Neuronal stem cell (in vitro differentiated cells): ENCODE data around the gene ANKRD13D. TPM values are rescaled to one million over a fixed set of nuclear protein-coding genes. Genes with fewer than 3 reads are reported as not detected.

Experiments
- DNase-seq: peaks from one replicate; pipeline ENCODE4 v3.0.0-alpha.2; 2013; ENCODE audit warnings: low spot score
- H2AFZ ChIP-seq: one replicate; pipeline ENCODE4 v1.6.1; 2013; ENCODE audit warnings: mild to moderate bottlenecking, low read length, inconsistent platforms
- H2AK5ac ChIP-seq: 2 replicates; pipeline ENCODE4 v1.6.1; 2013; ENCODE audit warnings: low read depth, mild to moderate bottlenecking, inconsistent platforms, low read length, moderate library complexity, mixed read lengths
- H2BK120ac ChIP-seq: 2 replicates; pipeline ENCODE4 v1.6.1; 2013; ENCODE audit warnings: low read depth, mild to moderate bottlenecking, inconsistent platforms, low read length, moderate library complexity, mixed read lengths
- H2BK12ac ChIP-seq: one replicate; pipeline ENCODE4 v1.6.1; 2013; ENCODE audit warnings: low read length, inconsistent platforms
- H2BK15ac ChIP-seq: 2 replicates; pipeline ENCODE4 v1.6.1; 2013; ENCODE audit warnings: mild to moderate bottlenecking, low read length, inconsistent platforms, mixed read lengths
- H2BK5ac ChIP-seq: one replicate; pipeline ENCODE4 v1.6.1; 2013; ENCODE audit warnings: inconsistent platforms, mild to moderate bottlenecking, low read length, moderate library complexity
- H3K14ac ChIP-seq: one replicate; pipeline ENCODE4 v1.6.1; 2013; ENCODE audit warnings: low read length, inconsistent platforms
- H3K18ac ChIP-seq: 2 replicates; pipeline ENCODE4 v1.6.1; 2013; ENCODE audit warnings: low read length, inconsistent platforms
- H3K23ac ChIP-seq: 2 replicates; pipeline ENCODE4 v1.6.1; 2013; ENCODE audit warnings: low read depth, mild to moderate bottlenecking, mixed read lengths, low read length, inconsistent platforms; ENCODE audit not compliant: poor library complexity
- H3K27ac ChIP-seq: replicated peaks from 3 replicates; pipeline ENCODE4 v1.5.1; 2013; ENCODE audit warnings: low read length, inconsistent platforms
- H3K27me3 ChIP-seq, 3 experiments: 2 replicates each; pipeline ENCODE4 v1.6.1; 2013; ENCODE audit warnings: low read length in 3 of 3, mild to moderate bottlenecking in 2 of 3, inconsistent platforms in 1 of 3, low read depth in 1 of 3, mixed read lengths in 1 of 3, moderate library complexity in 1 of 3; ENCODE audit not compliant: control insufficient read depth in 3 of 3, insufficient read depth in 3 of 3
- H3K36me3 ChIP-seq, 2 donors: replicated peaks in 1 of 2; 2 replicates each; pipeline ENCODE4 v1.6.1; 2013; ENCODE audit warnings: low read length in 2 of 2; ENCODE audit not compliant: control insufficient read depth in 2 of 2, insufficient read depth in 2 of 2
- H3K4ac ChIP-seq: 2 replicates; pipeline ENCODE4 v1.6.1; 2013; ENCODE audit warnings: inconsistent platforms, mild to moderate bottlenecking, low read length, moderate library complexity
- H3K4me1 ChIP-seq, 2 donors: 1 replicate in 1 of 2; 2 replicates in 1 of 2; pipeline ENCODE4 v1.6.1; 2013; ENCODE audit warnings: low read length in 2 of 2, low read depth in 1 of 2; ENCODE audit not compliant: control insufficient read depth in 2 of 2, insufficient read depth in 1 of 2
- H3K4me2 ChIP-seq: one replicate; pipeline ENCODE4 v1.6.1; 2013; ENCODE audit warnings: mild to moderate bottlenecking, low read length, inconsistent platforms; ENCODE audit not compliant: insufficient read depth, poor library complexity, severe bottlenecking
- H3K4me3 ChIP-seq, 2 donors: 2 replicates each; pipeline ENCODE4 v1.5.1; 2013; ENCODE audit warnings: low read length in 2 of 2, mild to moderate bottlenecking in 2 of 2, inconsistent platforms in 1 of 2, moderate library complexity in 1 of 2
- H3K79me1 ChIP-seq: one replicate; pipeline ENCODE4 v1.6.1; 2013; ENCODE audit warnings: low read depth, mild to moderate bottlenecking, inconsistent platforms, low read length, moderate library complexity
- H3K9ac ChIP-seq: one replicate; pipeline ENCODE4 v1.6.1; 2013; ENCODE audit warnings: mild to moderate bottlenecking, low read depth, low read length, inconsistent platforms; ENCODE audit not compliant: poor library complexity
- H3K9me3 ChIP-seq, 2 donors: replicated peaks in 1 of 2; 2 replicates each; pipeline versions ENCODE3 to v1.6.1; 2013; ENCODE audit warnings: low read length in 2 of 2, mild to moderate bottlenecking in 2 of 2, inconsistent platforms in 1 of 2, low read depth in 1 of 2, mixed read lengths in 1 of 2, moderate library complexity in 1 of 2; ENCODE audit not compliant: control insufficient read depth in 2 of 2, insufficient read depth in 1 of 2
- H4K8ac ChIP-seq: one replicate; pipeline ENCODE4 v1.6.1; 2013; ENCODE audit warnings: low read depth, mild to moderate bottlenecking, inconsistent platforms, low read length, moderate library complexity
- H4K91ac ChIP-seq: one replicate; pipeline ENCODE4 v1.6.1; 2013; ENCODE audit warnings: low read length, low read depth, mild to moderate bottlenecking, inconsistent platforms; ENCODE audit not compliant: poor library complexity
- WGBS, 2 donors: extraction: QIAGEN DNeasy Blood & Tissue Kit; methylation state at CpG; one replicate each; pipeline ENCODE4 v1.1.7; 2013; ENCODE audit warnings: missing lambda C conversion rate in 2 of 2, mixed read lengths in 1 of 2; ENCODE audit not compliant: insufficient read length in 2 of 2, insufficient replicate concordance in 1 of 2; ENCODE audit errors: extremely low coverage in 2 of 2; 5-methylcytosine and 5-hydroxymethylcytosine counted together
- polyA plus RNA-seq, 2 experiments: library from polyadenylated mRNA; stranded (reverse); fragments of 200-250 nt; gene quantifications; one replicate each; pipeline ENCODE4 v1.2.3, GENCODE V29; 2013

ANKRD13D gene
- 23.9 TPM for polyA plus RNA-seq (2013, experiment 1 of 2)
- polyA plus RNA-seq (2013, experiment 2 of 2) = 22.5 TPM

DNA sequence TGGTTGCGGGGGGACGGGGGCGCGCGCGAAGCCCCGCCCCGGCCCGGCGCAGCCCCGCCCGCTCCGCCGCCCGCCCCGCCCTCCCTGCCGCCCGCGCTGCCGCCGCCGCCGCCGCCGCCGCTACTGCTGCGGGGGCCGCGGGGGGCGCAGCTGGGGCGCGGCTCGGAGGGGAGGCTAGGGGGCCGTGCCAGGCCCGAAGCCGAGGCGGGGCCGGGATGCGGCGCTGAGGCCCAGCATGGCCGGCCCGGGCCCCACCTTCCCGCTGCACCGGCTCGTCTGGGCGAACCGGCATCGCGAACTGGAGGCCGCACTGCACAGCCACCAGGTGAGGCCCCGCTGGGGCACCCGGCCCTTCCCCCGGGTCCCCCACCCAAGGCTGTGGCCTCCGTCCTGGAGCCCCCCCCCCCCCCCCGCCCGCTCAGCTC, at the start of gene ANKRD13D:
ANKRD13D (plus strand) TSS at position 78 of the 425 bp plus-strand sequence; CDS start at position 236, 158 bp downstream.
- Histone ChIP-seq H3K9ac (peak within 1 kb of the TSS; percentile 100), H3K4me1 (peaks cover 19 to 21% of the 10 kb centered on the region in 2 donors), H2BK15ac (peak within 1 kb of the TSS; percentile 67), H3K9me3 (no peaks in the 10 kb centered on the region), H3K79me1 (peaks cover 33% of the 10 kb centered on the region), H2AFZ (peak within 1 kb of the TSS; percentile 94), H3K4me2 (peak within 1 kb of the TSS; percentile 93), H3K27ac (peak within 1 kb of the TSS; percentile 97), H3K4ac (peak within 1 kb of the TSS; percentile 95), H3K36me3 (peaks cover 34 to 73% of the 10 kb centered on the region in 2 donors), H3K4me3 (peak within 1 kb of the TSS; percentile 96 to 98), H2BK5ac (peak within 1 kb of the TSS; percentile 95), H4K8ac (peak within 1 kb of the TSS; percentile 82), H3K14ac (peak within 1 kb of the TSS; percentile 98), H2BK12ac (peak within 1 kb of the TSS; percentile 84), H3K23ac (peak within 1 kb of the TSS; percentile 99), H2AK5ac (peak within 1 kb of the TSS; percentile 98), H3K27me3 (no peaks in the 10 kb centered on the region), H4K91ac (peak within 1 kb of the TSS; percentile 22), H3K18ac (peak within 1 kb of the TSS; percentile 100), H2BK120ac (peak within 1 kb of the TSS; percentile 94)
- whole genome bisulfite sequencing, 2 donors = no CpG with 5 or more reads among the region's 56 CpGs
- DNase-seq = no peak

DNA sequence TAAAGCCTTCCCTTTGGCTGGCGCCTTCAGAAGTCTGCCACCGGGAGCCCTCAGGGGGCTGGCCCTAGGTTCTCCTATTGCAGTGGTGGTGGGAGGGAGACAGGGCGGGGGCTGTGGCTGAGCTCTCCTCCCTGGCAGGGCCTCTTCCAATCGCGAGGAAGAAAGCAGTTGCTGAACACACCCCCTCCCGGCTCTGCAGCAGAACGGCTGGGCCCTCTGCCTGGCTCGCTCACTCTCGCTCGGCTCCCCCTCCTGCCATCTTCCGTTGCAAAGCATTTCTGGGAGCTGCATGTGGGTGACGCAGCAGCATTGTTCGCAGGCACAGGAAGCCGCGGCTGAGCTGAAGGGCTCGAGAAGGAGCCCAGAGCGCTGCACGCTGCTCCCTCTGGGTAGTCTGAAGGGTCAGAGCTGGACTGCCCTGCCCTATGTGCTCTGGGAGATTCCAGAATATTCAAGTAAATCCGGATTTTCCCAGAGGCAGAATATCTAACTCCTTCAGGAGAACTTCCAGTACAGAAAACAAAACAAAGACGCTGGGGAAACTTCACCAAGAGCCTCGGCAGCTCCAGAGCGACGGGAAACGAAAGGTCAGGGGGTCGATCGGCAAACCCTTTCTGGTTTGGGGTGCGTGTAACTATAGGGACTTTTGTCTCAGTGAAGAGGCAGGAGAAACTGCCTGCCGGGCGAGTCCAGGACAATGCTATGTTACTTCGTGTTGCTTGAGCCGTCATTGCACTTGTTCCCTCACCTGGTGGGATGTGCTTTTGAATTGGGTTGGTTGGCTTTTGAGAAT, 49.1 kb upstream of the ANKRD13D start:
- no CpG with 5 or more reads among the region's 31 CpGs for WGBS, 2 donors
- peak overlapping the region; percentile 75 for H3K9ac ChIP-seq

DNA sequence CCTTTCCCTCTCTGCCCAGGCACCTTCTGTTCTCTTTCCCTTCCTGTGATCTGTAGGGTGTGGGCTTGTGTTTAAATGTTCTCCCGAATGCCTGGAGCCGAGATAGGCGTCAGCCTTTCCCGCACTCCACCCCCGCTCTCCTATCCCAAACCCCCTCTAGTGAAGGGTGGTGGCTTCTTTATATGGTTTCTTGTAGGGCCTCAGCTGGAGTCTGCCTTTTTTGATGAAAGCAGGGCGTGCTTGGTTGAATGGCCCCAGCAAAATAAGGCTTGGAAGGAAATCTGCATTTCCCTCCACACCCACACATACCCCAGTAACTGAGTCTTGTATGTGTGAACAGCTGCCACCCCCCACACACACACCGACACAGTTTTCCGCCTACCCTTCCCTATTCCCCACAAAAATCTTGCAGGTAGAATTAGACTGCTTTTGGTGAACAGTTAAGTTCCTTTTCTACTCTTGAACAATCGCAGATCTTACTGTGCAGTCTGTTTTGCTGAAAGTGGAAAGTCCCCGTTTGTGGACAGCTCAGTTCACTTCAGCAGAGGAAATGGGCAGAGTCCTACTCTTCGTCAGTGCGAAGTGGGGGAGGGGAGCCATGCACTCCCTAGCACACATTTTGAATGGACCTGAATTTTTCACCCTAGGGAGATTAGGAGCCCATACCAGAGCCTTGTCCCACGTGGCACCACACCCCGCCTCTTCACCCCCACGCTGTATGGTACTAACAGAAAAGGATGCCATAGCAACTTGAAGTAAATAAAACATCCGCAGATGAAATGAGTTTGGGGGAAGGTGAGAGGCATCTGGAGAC, 48.3 kb upstream of the ANKRD13D start:
- DNase-seq = no peak
- H4K91ac ChIP-seq = no peak overlapping the region
- H3K79me1 ChIP-seq = no peaks in the 10 kb centered on the region
- H3K9me3 ChIP-seq = no peaks in the 10 kb centered on the region
- peak overlapping the region; percentile 75 for H3K9ac ChIP-seq
- no peak overlapping the region for H4K8ac ChIP-seq
- no CpG with 5 or more reads among the region's 16 CpGs for whole genome bisulfite sequencing, 2 donors
- H3K36me3 ChIP-seq = peaks cover 15 to 39% of the 10 kb centered on the region in 2 donors
- H3K4me1 ChIP-seq = peaks cover 13 to 18% of the 10 kb centered on the region in 2 donors
- H2BK5ac ChIP-seq = no peak overlapping the region
- peak overlapping the region; percentile 66 for H3K4me2 ChIP-seq
- no peak overlapping the region for H2BK12ac ChIP-seq
- no peak overlapping the region for H3K4ac ChIP-seq
- H3K27ac ChIP-seq = peak overlapping the region; percentile 87
- no peaks in the 10 kb centered on the region for H3K27me3 ChIP-seq
- H2AFZ ChIP-seq = peak overlapping the region; percentile 63
- no peak overlapping the region for H2BK120ac ChIP-seq
- no peak overlapping the region for H2BK15ac ChIP-seq
- H3K18ac ChIP-seq = peak overlapping the region; percentile 89
- H2AK5ac ChIP-seq = no peak overlapping the region
- H3K14ac ChIP-seq = no peak overlapping the region
- H3K4me3 ChIP-seq = peak overlapping the region; percentile 65 to 79
- no peak overlapping the region for H3K23ac ChIP-seq

More for the DNA sequence above, 49.1 kb upstream of the ANKRD13D start:
- Histone ChIP-seq H2AK5ac (peak overlapping the region; percentile 63), H4K91ac (no peak overlapping the region), H3K27ac (peak overlapping the region; percentile 87), H2AFZ (peak overlapping the region; percentile 73), H2BK120ac (no peak overlapping the region), H3K4ac (no peak overlapping the region), H3K23ac (peak overlapping the region; percentile 92), H2BK15ac (no peak overlapping the region), H3K9me3 (no peaks in the 10 kb centered on the region), H4K8ac (no peak overlapping the region), H3K14ac (no peak overlapping the region), H3K27me3 (no peaks in the 10 kb centered on the region), H3K79me1 (no peaks in the 10 kb centered on the region), H3K4me3 (peak overlapping the region; percentile 65 to 79), H3K4me1 (peaks cover 13 to 18% of the 10 kb centered on the region in 2 donors), H2BK5ac (no peak overlapping the region), H3K36me3 (peaks cover 9 to 33% of the 10 kb centered on the region in 2 donors), H3K18ac (peak overlapping the region; percentile 89), H3K4me2 (peak overlapping the region; percentile 66), H2BK12ac (no peak overlapping the region)
- DNase-seq = peak; percentile 96
